ENCODE measurements around the gene TP53I3.

TP53I3 gene

DNA sequence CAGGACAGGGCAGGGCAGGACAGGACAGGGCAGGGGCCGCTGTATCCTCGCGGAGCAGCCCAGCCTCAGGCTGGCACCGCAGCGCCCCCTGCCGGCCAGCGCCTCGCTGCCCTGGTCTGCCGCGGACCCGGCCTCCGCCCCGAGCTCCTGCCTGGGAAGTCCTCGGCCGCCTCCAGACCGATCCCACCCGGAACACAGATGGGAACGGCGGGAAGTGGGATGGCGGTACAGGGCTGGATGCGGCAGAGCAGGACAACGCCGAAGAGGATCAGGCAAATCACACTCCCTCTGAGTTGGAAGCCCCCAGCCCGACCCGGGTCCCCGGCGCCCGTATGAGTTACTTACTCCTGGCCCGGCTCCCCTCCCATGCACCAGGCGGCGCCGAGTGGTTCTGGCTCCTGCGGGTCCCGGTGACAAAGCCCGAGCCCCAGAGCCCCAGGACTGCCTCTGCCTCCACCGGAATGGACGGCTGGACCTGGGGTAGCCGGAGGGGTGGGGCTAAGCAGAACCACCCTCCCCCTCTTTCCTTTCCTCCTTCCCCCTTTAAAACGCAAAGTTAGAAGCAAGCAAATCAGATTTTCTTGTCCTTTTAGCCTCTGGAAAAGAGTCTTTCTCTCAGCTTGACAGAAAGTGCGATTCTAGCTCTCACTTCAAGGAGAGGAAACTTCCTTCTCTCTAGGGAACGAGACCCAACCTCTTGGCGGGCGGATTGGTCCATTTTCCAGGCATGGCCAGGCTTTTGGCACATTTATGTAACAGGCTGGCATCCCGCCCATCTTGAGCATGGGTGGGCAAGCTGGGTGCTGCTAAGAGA lies at the start of gene TP53I3:
TSS of gene TP53I3 (minus strand) at position 449 of the 814 bp plus-strand sequence. CDS start 508 bp downstream, outside the sequence.
- DNase-seq (ENCODE audit: low read depth, low spot score), result peak; percentile 94
- peak within 1 kb of the TSS; percentile 76 for H3K4me3 ChIP-seq (ENCODE audit: low read depth, low read length)
- peak; percentile 77 for TF ChIP-seq CTCF (IDR thresholded peaks at IDR 0.05; ENCODE audit: low read depth, low read length)
- in situ Hi-C loops (cut with HindIII; ENCODE audit: low sequenced_read_pairs), result no loop called here

- no peak overlapping the region for H3K4me3 ChIP-seq (ENCODE audit: low read depth, low read length)
- no peak for TF ChIP-seq CTCF (IDR thresholded peaks at IDR 0.05; ENCODE audit: low read depth, low read length)
- in situ Hi-C loops (cut with HindIII; ENCODE audit: low sequenced_read_pairs), result no loop called here
- DNase-seq (ENCODE audit: low read depth, low spot score), result no peak
These were observed 47.9 kb upstream of the TP53I3 start for GRCh38 chr2:24132543-24132942.

DNA sequence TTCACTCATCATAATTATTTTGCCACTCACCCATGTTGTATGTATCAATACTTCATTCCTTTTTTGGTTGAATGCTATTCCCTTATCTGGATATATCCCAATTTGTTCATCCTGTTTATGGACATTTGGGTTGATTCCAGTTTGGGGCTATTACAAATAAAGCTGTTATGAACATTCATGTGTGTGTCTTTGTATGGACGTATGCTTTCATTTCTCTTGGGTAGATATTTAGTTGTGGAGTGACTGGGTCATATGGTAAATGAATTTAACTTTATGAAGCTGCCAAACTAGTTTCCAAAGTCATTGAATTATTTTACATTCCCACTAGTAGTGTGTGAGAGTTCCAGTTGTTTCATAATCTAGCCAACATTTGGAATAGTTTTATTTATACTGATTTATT lies 41.3 kb upstream of the TP53I3 start:
- DNase-seq (ENCODE audit: low read depth, low spot score), result no peak
- in situ Hi-C loops (cut with HindIII; ENCODE audit: low sequenced_read_pairs), result no loop called here
- TF ChIP-seq CTCF (IDR thresholded peaks at IDR 0.05; ENCODE audit: low read depth, low read length), result no peak
- no peak overlapping the region for H3K4me3 ChIP-seq (ENCODE audit: low read depth, low read length)

- peak overlapping the region; percentile 81 for H3K4me3 ChIP-seq (ENCODE audit: low read depth, low read length)
- in situ Hi-C loops (cut with HindIII; ENCODE audit: low sequenced_read_pairs), result no loop called here
- peak; percentile 62 for DNase-seq (ENCODE audit: low read depth, low spot score)
- TF ChIP-seq CTCF (IDR thresholded peaks at IDR 0.05; ENCODE audit: low read depth, low read length), result no peak
These were observed 39.4 kb upstream of the TP53I3 start for GRCh38 chr2:24123922-24124580.

DNA sequence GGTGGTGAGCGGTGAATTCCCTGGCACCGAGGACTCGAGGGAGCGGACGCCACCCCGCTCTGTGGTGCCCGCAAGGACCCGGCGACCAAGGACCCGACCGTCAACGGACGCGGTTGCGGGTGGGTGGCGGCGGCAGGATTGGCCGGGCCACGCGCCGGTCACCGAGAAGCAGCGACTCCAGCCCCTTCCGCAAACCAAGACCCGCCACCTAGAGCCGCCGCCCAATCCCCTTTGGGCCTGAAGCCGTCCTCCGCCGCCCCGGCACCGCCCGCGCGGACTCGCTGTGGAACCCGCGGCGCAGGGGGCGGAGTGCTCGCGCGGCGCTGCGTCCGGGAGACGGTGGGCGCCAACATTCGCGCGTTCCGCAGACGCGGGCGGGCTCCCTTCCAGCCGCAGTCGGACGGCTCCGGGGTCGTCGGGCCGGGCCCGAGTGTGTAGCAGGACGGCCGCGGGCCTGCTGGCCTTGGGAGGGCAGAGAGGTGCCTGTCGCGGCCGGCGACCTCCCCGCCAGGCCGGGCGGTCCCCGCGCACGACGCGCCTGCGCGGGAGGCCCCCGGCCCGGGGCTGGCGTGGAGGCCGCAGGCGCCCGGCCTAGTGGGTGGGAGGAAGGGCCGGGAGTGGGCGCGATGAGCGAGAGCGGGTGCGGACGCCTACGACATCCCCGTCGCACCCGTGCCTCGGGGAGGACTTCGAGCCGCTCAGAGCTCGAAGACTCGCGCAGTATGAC lies 38.7 kb upstream of the TP53I3 start, which contains the start of the genes FAM228B and PFN4:
TSS of gene FAM228B (plus strand) at position 275 of the 727 bp plus-strand sequence. CDS start 893 bp downstream, outside the sequence.
TSS of gene PFN4 (minus strand) at position 140 of the 727 bp plus-strand sequence. CDS start 799 bp downstream, outside the sequence.
- peak within 1 kb of the TSS; percentile 81 for H3K4me3 ChIP-seq (ENCODE audit: low read depth, low read length)

More for the DNA sequence above, 38.7 kb upstream of the TP53I3 start, which contains the start of the genes FAM228B and PFN4:
- TF ChIP-seq CTCF (IDR thresholded peaks at IDR 0.05; ENCODE audit: low read depth, low read length), result no peak
- peak; percentile 81 for DNase-seq (ENCODE audit: low read depth, low spot score)
- in situ Hi-C loops (cut with HindIII; ENCODE audit: low sequenced_read_pairs), result no loop called here
